Lower leg skin (tissue), 3 donors: ENCODE data around the gene SLC22A16.

Experiments used
- CTCF ChIP-seq, 3 donors: fragments of 450-650 bp; IDR thresholded peaks; one replicate each; pipeline ENCODE4 v1.5.1; 2016; ENCODE audit warnings: antibody characterized with exemption in 3 of 3, mild to moderate bottlenecking in 3 of 3, moderate library complexity in 2 of 3
- POLR2A ChIP-seq, 2 donors: fragments of 450-650 bp; IDR thresholded peaks; one replicate each; pipeline ENCODE4 v1.6.1; 2016 to 2017; ENCODE audit warnings: antibody characterized with exemption in 2 of 2, mild to moderate bottlenecking in 1 of 2, moderate library complexity in 1 of 2

DNA sequence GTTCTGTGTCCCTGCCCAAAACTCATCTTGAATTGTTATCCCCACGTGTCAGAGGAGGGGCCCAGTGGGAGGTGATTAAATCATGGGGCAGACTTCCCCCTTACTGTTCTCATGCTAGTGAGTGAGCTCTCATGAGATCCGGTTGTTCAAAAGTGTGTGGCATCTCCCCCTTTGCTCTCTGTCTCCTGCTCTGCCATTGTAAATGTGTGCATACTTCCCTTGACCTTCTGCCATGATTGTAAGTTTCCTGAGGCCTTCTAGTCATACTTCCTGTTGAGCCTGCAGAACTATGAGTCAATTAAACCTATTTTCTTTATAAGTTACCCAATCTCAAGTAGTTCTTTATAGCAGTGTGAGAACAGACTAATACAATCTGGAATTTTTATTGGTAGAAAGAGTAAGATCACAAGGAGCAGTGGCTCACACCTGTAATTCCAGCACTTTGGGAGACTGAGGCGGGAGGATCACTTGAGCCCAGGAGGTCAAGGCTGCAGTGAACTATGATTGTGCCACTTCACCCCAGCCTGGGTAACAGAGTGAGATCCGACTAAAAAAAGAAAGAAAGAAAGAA, 47.1 kb upstream of the SLC22A16 start:
- TF ChIP-seq CTCF (IDR thresholded peaks at IDR 0.05) (no peak), POLR2A (IDR thresholded peaks at IDR 0.05) (no peak)
